GM20000 (cell line): Measurements from ENCODE around the gene CDK5RAP1.
"Not testable (repeated sequence)": the region's sequence is repeated elsewhere in the genome, so short reads cannot be mapped to it uniquely, and the experiment has no call there.

Experiments
- DNase-seq: peaks from one replicate; pipeline ENCODE4 v3.0.0; 2012; ENCODE audit warnings: low spot score
- CTCF ChIP-seq: IDR thresholded peaks from 2 replicates; pipeline ENCODE4 v1.5.1; 2012; ENCODE audit warnings: mild to moderate bottlenecking, control low read depth; ENCODE audit errors: extremely low read depth, missing control alignments

CDK5RAP1 gene

GRCh38 chr20:33442136-33443005 lies 41.1 kb upstream of the CDK5RAP1 start:
- no peak for TF ChIP-seq CTCF

DNA sequence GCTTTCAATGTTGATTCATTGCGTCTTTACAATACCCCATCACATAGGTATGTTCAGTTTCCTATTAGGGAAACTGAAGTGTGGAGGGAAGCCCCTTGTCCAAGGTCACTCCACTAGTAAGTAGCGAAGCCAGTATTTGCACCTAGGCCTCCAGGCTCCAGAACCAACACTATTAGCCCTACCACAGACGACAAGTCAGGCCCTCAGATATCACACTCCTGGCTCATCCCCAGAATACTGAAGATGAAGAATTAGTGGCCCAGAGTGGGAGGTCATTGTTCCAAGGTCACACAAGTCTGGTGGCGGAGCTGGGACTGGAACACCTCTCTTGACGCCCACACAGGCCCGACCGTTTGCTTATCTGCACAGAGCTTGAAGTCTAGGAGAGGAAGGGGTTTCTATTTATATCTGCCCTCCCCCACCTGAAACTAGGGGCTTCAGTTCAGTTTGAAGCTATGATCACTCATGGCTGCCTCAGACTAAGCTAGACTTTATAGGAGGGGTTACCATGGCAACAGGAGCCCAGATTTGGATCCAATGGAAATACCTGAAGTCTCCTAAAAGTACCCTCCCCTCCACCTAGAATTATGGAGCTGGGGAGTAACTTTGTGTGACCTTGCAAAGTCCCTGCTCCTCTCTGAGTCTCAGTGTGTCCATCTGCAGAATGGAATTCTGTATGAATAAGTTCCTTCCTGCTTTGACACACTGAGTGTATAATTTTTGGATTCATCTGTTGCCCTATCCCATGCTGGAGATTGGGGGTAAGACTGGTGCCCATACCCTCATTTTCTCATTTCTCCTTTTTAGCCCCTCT lies 40.0 kb upstream of the CDK5RAP1 start:
- TF ChIP-seq CTCF = no peak
- DNase-seq = no peak

More at GRCh38 chr20:33442136-33443005, 41.1 kb upstream of the CDK5RAP1 start:
- no peak for DNase-seq

DNA sequence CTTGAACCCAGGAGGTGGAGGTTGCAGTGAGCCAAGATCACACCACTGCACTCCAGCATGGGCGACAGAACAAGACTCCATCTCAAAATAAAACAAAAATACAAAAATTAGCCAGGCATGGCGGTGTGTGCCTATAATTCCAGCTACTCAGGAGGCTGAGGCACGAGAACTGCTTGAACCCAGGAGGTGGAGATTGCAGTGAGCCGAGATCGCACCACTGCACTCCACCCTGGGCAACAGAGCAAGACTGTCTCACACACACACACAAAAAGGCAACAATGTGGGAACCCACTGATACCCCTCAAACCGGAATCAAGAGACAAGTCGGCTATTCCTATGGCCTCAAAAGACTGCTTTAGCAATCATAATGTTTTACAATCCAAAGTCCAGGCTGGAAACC lies 39.2 kb upstream of the CDK5RAP1 start:
- not testable (repeated sequence) for DNase-seq

DNA sequence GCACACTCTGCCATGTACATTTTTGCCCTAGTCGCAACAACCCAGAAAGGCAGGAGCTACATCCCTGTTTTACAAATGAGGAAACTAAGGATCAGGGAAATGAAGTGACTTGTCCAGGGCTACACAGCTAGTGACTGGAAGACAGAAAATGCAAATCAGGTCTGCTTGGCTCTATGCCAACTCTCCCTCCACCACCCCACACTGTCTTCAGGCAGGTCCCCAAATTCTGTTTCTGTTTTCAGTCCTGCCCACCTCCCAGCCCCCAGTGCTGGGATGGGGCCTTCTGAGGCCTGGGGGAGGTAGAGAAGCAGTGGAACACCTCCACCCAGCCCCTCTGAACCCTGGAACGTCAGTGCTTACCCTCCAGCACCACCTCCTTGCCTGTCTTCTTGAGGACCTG lies 37.2 kb upstream of the CDK5RAP1 start:
- no peak for DNase-seq
- no peak for TF ChIP-seq CTCF

- no peak for TF ChIP-seq CTCF
- no peak for DNase-seq
Measured at GRCh38 chr20:33437141-33437911, 36.0 kb upstream of the CDK5RAP1 start.

- DNase-seq = no peak
- no peak for TF ChIP-seq CTCF
Measured at GRCh38 chr20:33434434-33434833, 33.1 kb upstream of the CDK5RAP1 start.

- no peak for TF ChIP-seq CTCF
- no peak for DNase-seq
Measured at GRCh38 chr20:33433465-33434234, 32.3 kb upstream of the CDK5RAP1 start.
